DMS 273 treated with DMSO at 0.1 percent for 48 hours (cell line): ENCODE measurements around the gene ARL17A.
"Not testable (repeated sequence)": the region's sequence is repeated elsewhere in the genome, so short reads cannot be mapped to it uniquely, and the experiment has no call there.

Experiments
- DNase-seq: peaks from one replicate; lab custom pipeline; 2025; lab: John Stamatoyannopoulos, UW

Gene ARL17A

GRCh38 chr17:46579083-46580075 lies at the start of gene ARL17A:
ARL17A (minus strand) TSS chr17:46579691; CDS start chr17:46576322, 3,369 bp downstream.
- not testable (repeated sequence) for DNase-seq

GRCh38 chr17:46628753-46629436 lies 49.4 kb upstream of the ARL17A start:
- DNase-seq: not testable (repeated sequence)

- not testable (repeated sequence) for DNase-seq
These were observed 48.0 kb upstream of the ARL17A start for GRCh38 chr17:46627452-46627851.

- DNase-seq: not testable (repeated sequence)
These were observed 45.2 kb upstream of the ARL17A start for GRCh38 chr17:46624726-46625125.

- DNase-seq: not testable (repeated sequence)
These were observed 44.3 kb upstream of the ARL17A start for GRCh38 chr17:46623790-46624189.

- not testable (repeated sequence) for DNase-seq
These were observed 39.5 kb upstream of the ARL17A start for GRCh38 chr17:46618975-46619374.

- DNase-seq: not testable (repeated sequence)
These were observed 37.6 kb upstream of the ARL17A start for GRCh38 chr17:46617121-46617520.

- DNase-seq: not testable (repeated sequence)
These were observed 34.4 kb upstream of the ARL17A start for GRCh38 chr17:46613876-46614275.

- not testable (repeated sequence) for DNase-seq
These were observed 31.8 kb upstream of the ARL17A start for GRCh38 chr17:46611304-46611703.

- DNase-seq: not testable (repeated sequence)
These were observed 23.6 kb upstream of the ARL17A start for GRCh38 chr17:46603125-46603524.

GRCh38 chr17:46600767-46601166 lies 21.3 kb upstream of the ARL17A start:
- DNase-seq: not testable (repeated sequence)

GRCh38 chr17:46598344-46598931 lies 18.9 kb upstream of the ARL17A start:
- not testable (repeated sequence) for DNase-seq

- DNase-seq: not testable (repeated sequence)
These were observed 11.8 kb upstream of the ARL17A start for GRCh38 chr17:46591332-46591731.

- not testable (repeated sequence) for DNase-seq
These were observed 11.0 kb upstream of the ARL17A start, which contains the start of gene NSF for GRCh38 chr17:46590157-46591146. NSF (plus strand) TSS chr17:46590669; CDS start chr17:46590776, 107 bp downstream.

- not testable (repeated sequence) for DNase-seq
These were observed 6.0 kb upstream of the ARL17A start for GRCh38 chr17:46585444-46585843.

GRCh38 chr17:46580082-46580481 lies 591 bp upstream of the ARL17A start:
- not testable (repeated sequence) for DNase-seq

- not testable (repeated sequence) for DNase-seq
These were observed 7.7 kb downstream of the ARL17A start for GRCh38 chr17:46571796-46572195.

- DNase-seq: not testable (repeated sequence)
These were observed 12.5 kb downstream of the ARL17A start for GRCh38 chr17:46566980-46567379.

- not testable (repeated sequence) for DNase-seq
These were observed 13.2 kb downstream of the ARL17A start for GRCh38 chr17:46566284-46566683.

- DNase-seq: not testable (repeated sequence)
These were observed 19.4 kb downstream of the ARL17A start for GRCh38 chr17:46560048-46560447.

GRCh38 chr17:46559155-46559554 lies 20.3 kb downstream of the ARL17A start:
- DNase-seq: not testable (repeated sequence)
